Activated gamma-delta T cell treated with anti-CD3 and anti-CD28 coated beads, Interleukin-2, amount 50 U/mL, for 16 hours (primary cell): ENCODE measurements around the gene PDK2.

Experiments used
- DNase-seq: peaks from one replicate; pipeline ENCODE4 v3.0.0-alpha.2; 2020; ENCODE audit warnings: low read depth

The PDK2 gene

GRCh38 chr17:50101346-50102163, 6.4 kb downstream of the PDK2 start:
- no peak for DNase-seq

- no peak for DNase-seq
These were observed 7.2 kb downstream of the PDK2 start for GRCh38 chr17:50102164-50102991.

- no peak for DNase-seq
These were observed 8.1 kb downstream of the PDK2 start for GRCh38 chr17:50103252-50103651.

GRCh38 chr17:50103941-50104340, 8.8 kb downstream of the PDK2 start:
- DNase-seq = no peak

- no peak for DNase-seq
These were observed 10.7 kb downstream of the PDK2 start for GRCh38 chr17:50105811-50106210.

GRCh38 chr17:50106393-50107131, 11.4 kb downstream of the PDK2 start:
- DNase-seq = no peak

- no peak for DNase-seq
These were observed 12.8 kb downstream of the PDK2 start for GRCh38 chr17:50107790-50108414.

GRCh38 chr17:50108556-50108955, 13.4 kb downstream of the PDK2 start:
- DNase-seq = no peak

- DNase-seq = no peak
These were observed 14.1 kb downstream of the PDK2 start for GRCh38 chr17:50109207-50109606.

GRCh38 chr17:50109785-50110184, 14.6 kb downstream of the PDK2 start:
- DNase-seq = no peak

GRCh38 chr17:50110591-50111349, 15.6 kb downstream of the PDK2 start:
- DNase-seq = no peak

- DNase-seq = no peak
These were observed 16.8 kb downstream of the PDK2 start for GRCh38 chr17:50111673-50112655.

- no peak for DNase-seq
These were observed 17.5 kb downstream of the PDK2 start for GRCh38 chr17:50112694-50113093.

- DNase-seq = no peak
These were observed 18.6 kb downstream of the PDK2 start for GRCh38 chr17:50113624-50114320.

GRCh38 chr17:50114401-50114800, 19.2 kb downstream of the PDK2 start:
- DNase-seq = no peak

GRCh38 chr17:50114849-50115357, 19.8 kb downstream of the PDK2 start:
- no peak for DNase-seq

- no peak for DNase-seq
These were observed 20.6 kb downstream of the PDK2 start for GRCh38 chr17:50115756-50116155.

- peak; percentile 35 for DNase-seq
These were observed 22.3 kb downstream of the PDK2 start for GRCh38 chr17:50117202-50118051.
